ENCODE data around the gene BTK.

DNA sequence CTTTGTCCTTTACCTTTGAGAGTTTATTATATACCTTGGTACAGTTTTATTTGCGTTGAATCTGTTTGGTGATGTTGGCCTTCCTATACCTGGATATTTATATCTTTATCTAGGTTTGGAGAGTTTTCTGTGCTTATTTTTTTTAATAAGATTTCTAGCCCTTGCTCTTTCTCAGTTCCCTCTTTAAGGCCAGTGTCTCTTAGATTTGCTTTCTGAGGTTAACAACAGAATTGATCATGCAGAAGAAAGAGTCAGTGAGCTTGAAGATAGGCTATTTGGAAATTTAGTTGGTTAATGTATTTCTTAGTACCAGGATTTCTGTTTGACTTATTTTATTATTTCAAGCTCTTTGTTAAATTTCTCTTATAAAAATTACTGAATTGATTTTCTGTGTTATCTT lies 82.2 kb downstream of the BTK start:
- TF ChIP-seq, protein P1, sequence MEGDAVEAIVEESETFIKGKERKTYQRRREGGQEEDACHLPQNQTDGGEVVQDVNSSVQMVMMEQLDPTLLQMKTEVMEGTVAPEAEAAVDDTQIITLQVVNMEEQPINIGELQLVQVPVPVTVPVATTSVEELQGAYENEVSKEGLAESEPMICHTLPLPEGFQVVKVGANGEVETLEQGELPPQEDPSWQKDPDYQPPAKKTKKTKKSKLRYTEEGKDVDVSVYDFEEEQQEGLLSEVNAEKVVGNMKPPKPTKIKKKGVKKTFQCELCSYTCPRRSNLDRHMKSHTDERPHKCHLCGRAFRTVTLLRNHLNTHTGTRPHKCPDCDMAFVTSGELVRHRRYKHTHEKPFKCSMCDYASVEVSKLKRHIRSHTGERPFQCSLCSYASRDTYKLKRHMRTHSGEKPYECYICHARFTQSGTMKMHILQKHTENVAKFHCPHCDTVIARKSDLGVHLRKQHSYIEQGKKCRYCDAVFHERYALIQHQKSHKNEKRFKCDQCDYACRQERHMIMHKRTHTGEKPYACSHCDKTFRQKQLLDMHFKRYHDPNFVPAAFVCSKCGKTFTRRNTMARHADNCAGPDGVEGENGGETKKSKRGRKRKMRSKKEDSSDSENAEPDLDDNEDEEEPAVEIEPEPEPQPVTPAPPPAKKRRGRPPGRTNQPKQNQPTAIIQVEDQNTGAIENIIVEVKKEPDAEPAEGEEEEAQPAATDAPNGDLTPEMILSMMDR (IDR thresholded peaks at IDR 0.05) = no peak
- no peak for TF ChIP-seq POLR2A (IDR thresholded peaks at IDR 0.05)

Data from prostate gland (tissue), 2 donors.